Effector CD4-positive, alpha-beta T cell (primary cell): Measurements from ENCODE around the gene NAPEPLD.
"Not testable (repeated sequence)": the region's sequence is repeated elsewhere in the genome, so short reads cannot be mapped to it uniquely, and the experiment has no call there.

Source experiments
- DNase-seq: peaks from one replicate; pipeline ENCODE4 v3.0.0-alpha.2; 2020

Gene NAPEPLD

GRCh38 chr7:103106005-103106702 lies 42.7 kb downstream of the NAPEPLD start:
- DNase-seq, result no peak

GRCh38 chr7:103101543-103101942 lies 47.4 kb downstream of the NAPEPLD start:
- DNase-seq, result no peak

DNA sequence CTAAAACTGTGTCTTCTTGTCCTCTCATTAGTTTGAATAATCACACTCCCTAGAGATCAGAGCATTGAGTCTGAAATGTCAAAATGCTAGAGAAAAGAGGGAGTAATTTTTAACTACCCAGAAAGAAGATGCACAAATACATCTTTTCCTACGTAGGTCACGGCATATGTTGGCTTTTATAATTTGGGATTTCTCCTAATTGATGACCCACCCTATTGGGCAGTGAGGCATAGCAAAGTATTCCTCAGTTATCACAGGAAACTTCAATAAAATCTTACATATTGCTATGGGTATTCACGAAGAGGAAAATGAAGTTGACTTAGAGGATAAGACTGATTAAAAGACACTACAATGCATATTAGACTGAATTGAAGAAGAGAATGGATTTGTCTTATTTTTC lies 48.6 kb downstream of the NAPEPLD start:
- no peak for DNase-seq

- DNase-seq, result no peak
These were observed 51.9 kb downstream of the NAPEPLD start for GRCh38 chr7:103097041-103097440.

GRCh38 chr7:103095558-103095957 lies 53.3 kb downstream of the NAPEPLD start:
- DNase-seq, result not testable (repeated sequence)

GRCh38 chr7:103094102-103094501 lies 54.8 kb downstream of the NAPEPLD start:
- DNase-seq, result no peak

DNA sequence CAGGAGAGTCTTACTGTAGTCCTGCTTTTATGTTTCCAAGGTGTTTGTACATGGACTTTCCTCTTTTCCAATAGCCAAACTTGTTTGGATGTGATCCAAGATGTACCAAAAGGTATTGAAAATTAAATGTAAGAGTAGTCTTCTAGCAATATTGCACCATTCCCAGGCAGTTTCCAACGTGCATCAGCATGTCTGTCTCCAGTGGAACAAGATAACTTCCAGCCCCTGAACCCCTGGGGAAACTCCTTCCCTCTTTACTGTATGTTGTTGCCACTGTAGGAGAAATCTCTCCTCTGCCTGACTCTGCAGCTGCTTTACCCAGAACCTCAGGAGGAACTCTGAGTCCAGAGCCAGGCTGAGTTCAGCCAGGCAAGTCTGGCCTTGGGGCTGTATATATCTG lies 55.5 kb downstream of the NAPEPLD start:
- DNase-seq, result no peak

DNA sequence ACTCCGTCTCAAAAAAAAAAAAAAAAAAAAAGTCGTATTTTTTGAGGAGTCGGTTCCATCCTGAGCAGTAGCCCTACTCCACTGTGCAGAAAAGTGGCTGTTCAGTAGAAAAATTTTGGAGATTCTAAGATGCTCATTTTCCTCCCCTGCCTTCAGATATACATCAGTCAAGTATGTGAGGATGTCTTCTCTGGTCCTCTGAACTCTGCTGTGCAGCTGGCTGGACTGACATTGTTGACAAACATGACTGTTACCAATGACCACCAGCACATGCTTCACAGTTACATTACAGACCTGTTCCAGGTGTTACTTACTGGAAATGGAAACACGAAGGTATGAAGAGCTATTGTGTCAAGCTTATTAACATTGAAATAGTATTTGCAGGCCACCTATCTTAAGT lies 56.6 kb downstream of the NAPEPLD start:
- DNase-seq, result not testable (repeated sequence)

DNA sequence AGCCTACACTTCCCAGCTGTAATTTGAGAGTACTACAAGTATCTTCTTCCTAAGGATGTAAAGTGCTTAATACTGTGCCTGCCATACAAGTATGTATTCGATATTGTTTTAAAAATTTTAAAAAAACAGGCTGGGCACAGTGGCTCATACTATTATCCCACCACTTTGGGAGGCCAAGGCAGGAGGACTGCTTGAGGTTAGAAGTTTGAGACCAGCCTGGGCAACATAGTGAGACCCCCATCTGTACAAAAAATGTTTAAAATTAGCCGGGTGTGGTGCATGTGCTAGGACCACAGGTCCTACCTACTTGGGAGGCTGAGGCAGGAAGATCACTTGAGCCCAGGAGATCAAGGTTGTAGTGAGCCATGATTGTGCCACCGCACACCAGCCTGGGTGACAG lies 65.7 kb downstream of the NAPEPLD start:
- no peak for DNase-seq

GRCh38 chr7:103082497-103082896 lies 66.4 kb downstream of the NAPEPLD start:
- DNase-seq, result no peak

- DNase-seq, result no peak
These were observed 68.0 kb downstream of the NAPEPLD start for GRCh38 chr7:103080923-103081322.

DNA sequence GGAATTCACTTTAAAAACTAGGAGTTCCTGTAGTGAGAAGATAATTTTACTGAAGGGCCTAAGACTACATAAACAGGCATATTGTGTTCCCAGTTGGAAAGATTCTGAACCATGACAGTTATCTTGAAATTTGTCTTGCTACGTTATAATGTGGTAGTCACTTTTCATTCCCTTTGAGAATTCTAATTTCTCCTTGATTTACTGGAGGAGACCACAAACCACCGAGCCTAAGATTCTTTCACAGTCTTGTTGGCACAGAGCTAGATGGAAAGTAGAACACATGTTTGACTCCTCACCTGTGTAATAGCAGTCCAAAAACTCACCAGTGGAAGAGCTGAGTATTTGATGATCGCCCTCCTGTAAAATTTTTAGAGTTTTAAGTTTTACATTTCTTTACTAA lies 69.1 kb downstream of the NAPEPLD start:
- no peak for DNase-seq

DNA sequence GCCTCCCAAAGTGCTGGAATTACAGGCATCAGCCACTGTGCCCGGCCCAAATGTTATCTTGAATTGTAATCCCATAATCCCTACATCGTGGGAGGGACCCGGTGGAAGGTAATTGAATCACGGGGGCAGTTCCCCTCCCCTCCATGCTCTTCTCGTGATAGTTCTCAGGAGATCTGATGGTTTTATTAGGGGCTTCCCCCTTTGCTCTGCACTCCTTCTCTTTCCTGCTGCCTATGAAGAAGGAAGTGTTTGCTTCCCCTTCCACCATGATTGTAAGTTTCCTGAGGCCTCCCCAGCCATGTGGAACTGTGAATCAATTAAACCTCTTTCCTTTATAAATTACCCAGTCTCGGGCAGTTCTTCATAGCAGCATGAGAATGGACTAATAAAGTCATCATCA lies 70.7 kb downstream of the NAPEPLD start:
- not testable (repeated sequence) for DNase-seq

DNA sequence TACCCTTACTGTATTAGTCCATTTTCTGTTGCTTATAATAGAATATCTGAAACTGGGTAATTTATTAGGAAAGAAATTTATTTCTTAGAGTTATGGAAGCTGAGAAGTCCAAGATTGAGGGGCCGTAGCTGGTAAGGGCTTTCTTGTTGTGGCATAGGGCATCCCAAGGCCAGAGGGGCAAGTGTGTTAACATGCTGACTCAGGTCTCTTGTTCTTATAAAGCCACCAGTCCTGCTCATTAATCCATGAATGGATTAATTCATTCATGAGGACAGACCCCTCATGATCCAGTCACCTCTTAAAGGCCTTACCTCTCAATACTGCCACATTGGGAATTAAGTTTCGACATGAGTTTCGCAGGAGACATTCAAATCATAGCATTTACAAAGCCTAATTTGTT lies 71.6 kb downstream of the NAPEPLD start:
- DNase-seq, result no peak

DNA sequence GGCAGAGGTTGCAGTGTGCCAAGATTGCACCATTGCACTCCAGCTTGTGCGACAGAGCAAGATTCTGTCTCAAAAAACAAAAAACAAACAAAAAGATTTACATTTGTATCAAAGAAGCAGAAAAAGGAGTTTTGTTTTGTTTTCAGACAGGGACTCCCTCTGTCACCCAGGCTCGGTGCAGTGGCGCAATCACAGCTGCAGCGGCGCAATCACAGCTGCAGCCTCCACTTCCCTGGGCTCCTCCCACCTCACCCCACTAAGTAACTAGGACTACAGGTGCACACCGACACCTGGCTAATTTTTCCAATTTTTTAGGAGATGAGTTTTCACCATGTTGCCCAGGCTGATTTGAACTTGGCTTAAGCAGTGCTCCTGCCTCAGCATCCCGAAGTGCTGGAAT lies 72.1 kb downstream of the NAPEPLD start:
- no peak for DNase-seq

DNA sequence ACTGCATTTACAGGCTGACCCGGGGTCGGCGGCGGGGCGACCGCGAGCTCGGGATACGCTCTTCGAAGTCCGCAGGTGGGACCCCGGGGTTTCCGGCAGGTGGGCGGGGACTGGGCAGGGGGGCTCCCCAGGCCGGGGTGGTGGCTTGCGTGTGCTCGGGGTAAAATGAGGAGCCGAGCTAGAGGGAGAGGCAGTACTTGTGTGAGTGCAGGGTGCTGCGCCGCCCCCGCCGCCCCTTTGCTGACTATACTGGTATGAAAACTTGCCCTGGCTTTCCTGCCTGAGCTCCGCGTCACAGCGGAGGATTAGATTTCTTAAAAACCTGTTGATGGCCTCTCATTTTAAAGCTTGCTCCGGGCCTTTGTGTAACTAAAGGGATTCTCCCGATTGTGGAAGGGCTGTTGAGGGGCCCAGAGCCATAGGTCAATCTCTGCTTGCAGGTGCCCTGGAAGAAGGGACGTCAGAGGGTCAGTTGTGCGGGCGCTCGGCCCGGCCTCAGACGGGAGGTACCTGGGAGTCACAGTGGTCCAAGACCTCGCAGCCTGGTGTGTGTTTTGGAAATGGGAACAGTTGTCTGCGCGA lies 73.5 kb downstream of the NAPEPLD start:
- DNase-seq, result peak; percentile 57

GRCh38 chr7:103074519-103075336 lies 74.2 kb downstream of the NAPEPLD start, which contains the start of the genes ARMC10 and FBXL13:
Gene ARMC10, plus strand, starts transcription at chr7:103075140. Its CDS starts 133 bp downstream, at chr7:103075273.
Gene FBXL13, minus strand, starts transcription at chr7:103074796.
- peak; percentile 84 for DNase-seq

GRCh38 chr7:103073989-103074518 lies 74.8 kb downstream of the NAPEPLD start:
- no peak for DNase-seq

DNA sequence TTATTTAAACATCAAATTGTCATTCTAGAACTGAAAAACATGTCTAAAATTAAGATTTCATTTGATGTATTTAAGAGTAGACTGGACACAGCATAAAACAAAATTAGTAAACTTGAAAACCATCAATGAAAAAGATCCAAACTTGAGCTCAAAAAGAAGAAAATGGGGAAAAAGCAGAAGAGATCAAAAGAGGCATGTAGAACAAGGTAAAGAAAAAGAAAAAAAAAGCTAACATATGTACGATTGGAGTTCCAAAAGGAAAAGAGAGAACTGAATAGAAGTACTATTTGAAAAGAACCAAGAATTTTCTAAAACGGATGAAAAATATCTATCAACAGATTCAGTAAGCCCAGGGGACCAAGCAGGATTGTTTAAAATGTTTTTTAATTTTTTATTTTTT lies 77.9 kb downstream of the NAPEPLD start:
- DNase-seq, result no peak

DNA sequence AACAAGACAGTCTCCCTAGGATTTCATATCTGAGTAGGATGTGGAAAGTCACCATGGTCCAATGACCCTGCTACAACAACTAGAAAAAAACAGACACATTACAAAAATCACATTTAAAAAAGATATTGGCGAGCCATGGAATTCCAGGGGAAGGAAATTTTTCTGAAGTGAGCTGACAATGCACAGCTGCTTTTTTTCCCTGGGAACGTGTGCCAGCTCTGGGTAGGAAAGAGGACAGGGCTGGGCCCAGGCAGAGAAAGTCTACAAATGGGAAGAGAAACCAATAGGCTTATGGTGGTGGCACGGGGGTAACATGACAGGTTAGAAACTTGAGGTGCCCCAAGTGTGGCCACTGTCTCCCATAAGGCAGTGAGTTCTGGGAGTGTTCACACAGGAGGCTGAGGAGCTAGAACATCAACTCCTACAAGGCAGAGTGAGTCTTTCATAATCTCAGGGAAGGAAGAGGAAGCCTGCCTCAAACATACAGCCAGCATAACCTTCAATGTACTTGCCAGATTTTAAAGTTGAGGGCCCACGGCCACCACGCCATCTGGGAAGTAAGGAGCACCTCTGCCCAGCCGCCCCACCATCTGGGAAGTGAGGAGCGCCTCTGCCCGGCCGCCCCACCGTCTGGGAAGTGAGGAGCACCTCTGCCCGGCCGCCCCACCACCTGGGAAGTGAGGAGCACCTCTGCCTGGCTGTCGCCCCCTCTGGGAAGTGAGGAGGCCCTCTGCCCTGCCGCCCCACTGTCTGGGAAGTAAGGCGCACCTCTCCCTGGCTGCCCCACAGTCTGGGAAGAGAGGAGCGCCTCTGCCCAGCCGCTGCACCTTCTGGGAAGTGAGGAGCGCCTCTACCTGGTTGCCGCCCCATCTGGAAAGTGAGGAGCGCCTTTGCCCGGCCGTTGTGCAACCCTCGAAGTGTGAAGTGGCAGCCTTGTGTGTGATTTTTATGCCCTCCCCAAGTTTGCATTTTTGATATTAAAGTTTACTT lies 80.2 kb downstream of the NAPEPLD start:
- no peak for DNase-seq

DNA sequence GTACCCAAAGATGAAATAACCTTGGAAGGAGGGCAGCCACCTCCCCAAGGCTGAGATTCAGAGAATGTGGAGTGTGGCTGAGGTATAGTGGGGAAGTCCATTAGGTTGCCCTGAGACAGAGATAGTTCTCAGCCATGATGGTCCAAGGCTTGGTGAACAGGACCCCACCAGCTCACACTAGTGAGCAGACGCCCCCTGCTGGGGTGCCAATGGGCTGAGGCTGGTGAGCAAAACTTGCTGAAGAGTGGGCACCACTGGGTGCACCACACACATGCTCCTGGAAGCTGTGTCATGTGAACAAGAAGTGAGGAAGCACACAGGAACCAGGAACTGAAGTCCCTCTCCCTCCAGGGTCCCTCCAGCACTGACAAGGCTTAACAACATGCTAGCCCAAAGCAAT lies 83.2 kb downstream of the NAPEPLD start:
- peak; percentile 35 for DNase-seq

- DNase-seq, result no peak
These were observed 85.0 kb downstream of the NAPEPLD start for GRCh38 chr7:103063895-103064294.
